HCT116 (cell line): Measurements from ENCODE around the gene YLPM1.

Experiments used
- FOSL1 ChIP-seq: IDR thresholded peaks from 2 replicates; pipeline ENCODE4 v1.6.1; 2012; ENCODE audit warnings: low read depth
- POLR2A ChIP-seq: IDR thresholded peaks from 2 replicates; pipeline ENCODE4 v1.7.0; 2011; ENCODE audit warnings: borderline replicate concordance; ENCODE audit not compliant: insufficient read depth, insufficient read length; ENCODE audit errors: extremely low read depth
- TF ChIP-seq, protein P1 (sequence below), 3 experiments: fragments of 200-600 bp in 1 of 3; sonication (generic) in 1 of 3; IDR thresholded peaks in 2 of 3; conservative IDR thresholded peaks in 1 of 3; 2 replicates each; pipeline ENCODE4 v1.5.1; 2012 to 2017; ENCODE audit warnings: low read depth in 2 of 3, low read length in 2 of 3, antibody characterized with exemption in 1 of 3, borderline replicate concordance in 1 of 3, control low read depth in 1 of 3, mild to moderate bottlenecking in 1 of 3, mixed read lengths in 1 of 3, mixed run types in 1 of 3, moderate library complexity in 1 of 3; ENCODE audit not compliant: insufficient read depth in 1 of 3

DNA sequence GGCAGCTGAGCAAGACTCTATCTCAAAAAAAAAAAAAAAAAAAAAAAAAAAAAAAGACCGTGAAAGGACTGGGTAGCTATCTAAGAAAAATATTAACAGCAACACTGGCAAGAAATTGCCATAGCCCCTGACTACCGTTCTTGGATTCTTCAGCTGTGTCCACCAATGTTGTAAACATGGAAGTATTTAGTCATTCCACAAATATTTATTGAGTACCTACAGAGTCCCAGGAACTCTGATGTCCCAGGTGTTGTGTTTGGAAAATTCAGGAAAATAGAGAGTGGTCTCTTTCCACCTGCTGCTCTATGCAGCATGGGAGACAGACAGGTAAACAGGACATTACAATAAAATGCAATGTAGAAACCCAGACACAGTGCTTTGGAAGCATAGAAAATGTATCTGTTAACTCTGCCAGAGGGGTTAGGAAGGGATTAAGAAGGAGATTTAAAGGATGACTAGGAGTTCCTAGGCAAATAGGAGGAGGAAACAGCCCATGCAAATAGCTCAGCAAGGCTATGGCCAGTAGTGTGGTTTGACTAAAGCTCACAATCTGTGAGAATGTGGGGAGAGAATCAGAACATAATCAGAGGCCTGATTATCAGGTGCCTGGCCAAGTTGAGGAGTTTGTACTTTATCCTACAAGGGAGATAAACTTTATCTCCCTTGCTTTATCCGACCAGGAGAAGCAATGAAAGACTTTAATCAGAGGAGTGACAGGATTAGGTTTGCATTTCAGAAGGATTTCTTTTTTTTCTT, 116.5 kb downstream of the YLPM1 start:
- TF ChIP-seq, protein P1, sequence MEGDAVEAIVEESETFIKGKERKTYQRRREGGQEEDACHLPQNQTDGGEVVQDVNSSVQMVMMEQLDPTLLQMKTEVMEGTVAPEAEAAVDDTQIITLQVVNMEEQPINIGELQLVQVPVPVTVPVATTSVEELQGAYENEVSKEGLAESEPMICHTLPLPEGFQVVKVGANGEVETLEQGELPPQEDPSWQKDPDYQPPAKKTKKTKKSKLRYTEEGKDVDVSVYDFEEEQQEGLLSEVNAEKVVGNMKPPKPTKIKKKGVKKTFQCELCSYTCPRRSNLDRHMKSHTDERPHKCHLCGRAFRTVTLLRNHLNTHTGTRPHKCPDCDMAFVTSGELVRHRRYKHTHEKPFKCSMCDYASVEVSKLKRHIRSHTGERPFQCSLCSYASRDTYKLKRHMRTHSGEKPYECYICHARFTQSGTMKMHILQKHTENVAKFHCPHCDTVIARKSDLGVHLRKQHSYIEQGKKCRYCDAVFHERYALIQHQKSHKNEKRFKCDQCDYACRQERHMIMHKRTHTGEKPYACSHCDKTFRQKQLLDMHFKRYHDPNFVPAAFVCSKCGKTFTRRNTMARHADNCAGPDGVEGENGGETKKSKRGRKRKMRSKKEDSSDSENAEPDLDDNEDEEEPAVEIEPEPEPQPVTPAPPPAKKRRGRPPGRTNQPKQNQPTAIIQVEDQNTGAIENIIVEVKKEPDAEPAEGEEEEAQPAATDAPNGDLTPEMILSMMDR (IDR thresholded peaks at IDR 0.05 in 2 of 3, conservative IDR thresholded peaks at IDR 0.05 in 1 of 3; ENCODE audit: borderline replicate concordance in 1 of 3, insufficient read depth in 1 of 3, low read depth in 2 of 3, low read length in 2 of 3) = no peak
- TF ChIP-seq POLR2A (no peak), FOSL1 (no peak)
